Brain microvascular endothelial cell (primary cell): ENCODE data around the gene MYOG.

ENCODE experiments used
- DNase-seq: peaks from one replicate; pipeline ENCODE4 v3.0.0-alpha.2; 2020
- H3K27ac ChIP-seq: fragments of 250-450 bp; sonication (Bioruptor Pico); 2 replicates; pipeline ENCODE4 v1.5.1; 2020; ENCODE audit warnings: mild to moderate bottlenecking, moderate library complexity
- H3K27me3 ChIP-seq: fragments of 250-450 bp; sonication (Bioruptor Pico); replicated peaks from 2 replicates; pipeline ENCODE4 v1.5.1; 2020; ENCODE audit warnings: mild to moderate bottlenecking
- H3K36me3 ChIP-seq: fragments of 250-450 bp; sonication (Bioruptor Pico); replicated peaks from 2 replicates; pipeline ENCODE4 v1.5.1; 2020; ENCODE audit warnings: mild to moderate bottlenecking
- H3K4me3 ChIP-seq: 2 replicates; pipeline ENCODE4 v1.5.1; 2011; ENCODE audit warnings: low read depth, mild to moderate bottlenecking, control low read depth, low read length, moderate library complexity
- in situ Hi-C: cut with HindIII; loops from 2 replicates; pipeline ENCODE4 v1.10.0; 2017; ENCODE audit warnings: low sequenced_read_pairs, low pct_ligation_motif_present
- TF ChIP-seq, protein P1 (sequence below): IDR thresholded peaks from 2 replicates; pipeline ENCODE4 v1.5.1; 2011; ENCODE audit warnings: low read depth, mild to moderate bottlenecking, moderate library complexity, low read length, control low read depth, inconsistent platforms; ENCODE audit errors: missing control alignments

The MYOG gene

GRCh38 chr1:203085528-203086406, at the start of gene MYOG:
Gene MYOG (minus strand): TSS chr1:203086012. CDS start chr1:203085961, 51 bp downstream.
- in situ Hi-C loops, result no loop called here
- Histone ChIP-seq H3K27me3 (peaks cover 9% of the 10 kb centered on the region), H3K4me3 (no peak within 1 kb of the TSS), H3K27ac (no peak within 1 kb of the TSS), H3K36me3 (no peaks in the 10 kb centered on the region)
- DNase-seq, result no peak
- TF ChIP-seq, protein P1, sequence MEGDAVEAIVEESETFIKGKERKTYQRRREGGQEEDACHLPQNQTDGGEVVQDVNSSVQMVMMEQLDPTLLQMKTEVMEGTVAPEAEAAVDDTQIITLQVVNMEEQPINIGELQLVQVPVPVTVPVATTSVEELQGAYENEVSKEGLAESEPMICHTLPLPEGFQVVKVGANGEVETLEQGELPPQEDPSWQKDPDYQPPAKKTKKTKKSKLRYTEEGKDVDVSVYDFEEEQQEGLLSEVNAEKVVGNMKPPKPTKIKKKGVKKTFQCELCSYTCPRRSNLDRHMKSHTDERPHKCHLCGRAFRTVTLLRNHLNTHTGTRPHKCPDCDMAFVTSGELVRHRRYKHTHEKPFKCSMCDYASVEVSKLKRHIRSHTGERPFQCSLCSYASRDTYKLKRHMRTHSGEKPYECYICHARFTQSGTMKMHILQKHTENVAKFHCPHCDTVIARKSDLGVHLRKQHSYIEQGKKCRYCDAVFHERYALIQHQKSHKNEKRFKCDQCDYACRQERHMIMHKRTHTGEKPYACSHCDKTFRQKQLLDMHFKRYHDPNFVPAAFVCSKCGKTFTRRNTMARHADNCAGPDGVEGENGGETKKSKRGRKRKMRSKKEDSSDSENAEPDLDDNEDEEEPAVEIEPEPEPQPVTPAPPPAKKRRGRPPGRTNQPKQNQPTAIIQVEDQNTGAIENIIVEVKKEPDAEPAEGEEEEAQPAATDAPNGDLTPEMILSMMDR, result no peak

- Histone ChIP-seq H3K4me3 (no peak overlapping the region), H3K27ac (no peak overlapping the region), H3K36me3 (no peaks in the 10 kb centered on the region), H3K27me3 (peaks cover 3% of the 10 kb centered on the region)
- DNase-seq, result no peak
- TF ChIP-seq, protein P1, result no peak
- in situ Hi-C loops, result no loop called here
These were observed 48.3 kb upstream of the MYOG start for GRCh38 chr1:203133970-203134725.

DNA sequence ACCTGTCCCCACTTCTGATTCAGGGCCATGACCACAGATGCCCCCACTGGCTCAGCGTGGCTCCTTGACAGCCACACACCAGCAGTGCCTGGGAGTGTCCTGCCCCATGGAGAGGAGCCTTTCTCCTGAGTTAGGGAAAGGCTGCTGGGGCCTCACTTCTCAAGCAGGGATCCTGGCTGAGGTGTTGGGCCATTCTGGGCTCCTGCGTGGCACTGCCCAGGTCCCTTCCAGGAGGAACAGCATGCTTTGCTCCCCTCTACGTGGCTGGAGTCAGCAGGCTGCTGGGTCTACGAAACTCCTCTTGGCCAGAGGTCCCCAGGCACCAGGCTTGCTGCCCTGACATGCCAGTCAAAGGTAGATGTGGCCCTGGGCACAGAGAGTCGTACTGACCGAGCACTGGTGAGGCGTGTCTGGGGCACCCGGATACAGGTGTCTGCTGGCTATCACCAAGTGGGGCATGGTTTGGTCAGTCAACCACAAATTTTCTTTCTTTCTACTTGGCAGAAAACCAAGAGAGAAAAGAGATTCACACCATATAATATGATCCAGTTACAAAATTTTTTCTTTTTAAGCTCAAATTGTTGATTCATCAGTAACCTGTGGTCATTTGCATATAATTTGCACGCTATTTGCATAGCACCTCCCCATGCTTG, 45.9 kb upstream of the MYOG start:
- no peak for DNase-seq
- TF ChIP-seq, protein P1, result no peak
- Histone ChIP-seq H3K36me3 (no peaks in the 10 kb centered on the region), H3K27ac (no peak overlapping the region), H3K27me3 (peaks cover 23% of the 10 kb centered on the region), H3K4me3 (no peak overlapping the region)
- in situ Hi-C loops, result no loop called here

DNA sequence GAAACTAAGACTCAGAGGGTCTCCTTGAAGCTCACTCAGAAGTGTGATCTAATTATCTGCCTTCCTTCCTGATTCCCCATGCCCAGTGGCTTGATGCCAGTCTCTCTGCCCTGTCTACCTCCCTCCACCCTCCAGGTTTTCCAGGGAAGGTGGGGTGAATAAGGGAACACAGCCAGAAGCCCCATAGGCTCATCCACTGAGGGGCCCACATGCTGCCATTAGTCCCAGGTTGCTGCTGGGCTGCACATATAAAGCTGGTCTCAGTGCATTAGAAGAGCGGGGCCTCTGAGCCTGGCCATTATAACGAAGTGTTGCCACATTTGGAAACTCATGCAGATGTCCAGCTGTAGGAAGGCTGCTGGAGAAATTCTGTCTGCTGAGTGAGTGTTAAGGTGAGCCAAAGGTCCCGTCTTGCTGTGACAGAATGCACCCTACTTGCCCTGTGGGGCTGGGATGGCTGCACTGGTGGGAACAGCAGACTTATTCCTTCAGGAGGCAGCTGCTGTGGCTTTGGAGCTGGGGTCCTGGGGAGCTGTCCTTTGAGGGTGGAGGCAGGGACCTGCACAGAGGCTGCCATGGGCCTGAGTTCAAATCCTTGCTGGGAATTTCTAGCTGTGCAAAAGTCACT, 44.7 kb upstream of the MYOG start:
- no peak for DNase-seq
- Histone ChIP-seq H3K36me3 (no peaks in the 10 kb centered on the region), H3K27me3 (peaks cover 26% of the 10 kb centered on the region), H3K27ac (no peak overlapping the region), H3K4me3 (no peak overlapping the region)
- TF ChIP-seq, protein P1, result no peak
- in situ Hi-C loops, result no loop called here

DNA sequence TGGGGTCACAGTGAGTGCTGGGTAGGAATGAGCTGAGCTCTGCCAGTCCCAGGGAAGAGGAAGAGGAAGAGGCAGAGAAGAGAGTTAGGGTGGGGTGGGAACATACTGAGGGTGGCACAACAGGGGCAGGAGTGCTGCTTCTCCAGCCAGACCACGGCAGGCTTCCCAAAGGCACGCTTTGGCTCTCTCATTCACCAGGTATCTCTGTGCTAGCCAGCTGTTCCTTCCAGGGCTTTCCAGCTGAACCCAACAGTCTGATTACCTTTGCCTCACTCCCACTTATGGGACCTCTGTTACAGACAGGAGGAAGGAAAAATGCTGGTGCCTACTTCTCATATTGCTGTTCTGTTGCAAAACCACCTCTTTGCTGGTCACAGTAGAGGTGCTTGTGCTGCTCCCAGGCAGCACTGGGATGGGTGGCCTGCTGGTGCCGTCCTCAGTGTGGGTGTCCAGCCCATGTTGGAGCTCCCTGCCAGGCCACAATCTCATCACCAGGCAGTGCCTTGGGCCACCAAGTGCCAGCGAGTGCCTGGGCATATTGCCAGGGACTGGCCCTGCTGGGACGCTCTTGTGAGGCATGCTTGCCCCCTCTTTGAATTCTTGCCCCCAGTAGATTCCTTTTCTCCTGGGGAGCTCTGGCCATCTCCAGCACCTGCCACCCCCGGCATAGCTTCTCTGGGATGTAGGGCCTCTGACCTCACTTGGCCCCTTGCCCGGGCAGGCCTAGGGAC, 43.9 kb upstream of the MYOG start:
- in situ Hi-C loops, result no loop called here
- no peak overlapping the region for H3K4me3 ChIP-seq
- H3K36me3 ChIP-seq, result no peaks in the 10 kb centered on the region
- no peak for DNase-seq
- peaks cover 31% of the 10 kb centered on the region for H3K27me3 ChIP-seq
- no peak overlapping the region for H3K27ac ChIP-seq
- TF ChIP-seq, protein P1, result no peak
